Measurements from ENCODE around the gene RAD23B. TPM values are rescaled to one million over a fixed set of nuclear protein-coding genes. Genes with fewer than 3 reads are reported as not detected.
"Not testable (repeated sequence)": the region's sequence is repeated elsewhere in the genome, so short reads cannot be mapped to it uniquely, and the experiment has no call there.

RAD23B gene
- polyA plus RNA-seq, 1 donor = 92.7 TPM

- no peaks in the 10 kb centered on the region for H3K27me3 ChIP-seq (ENCODE audit: control insufficient read depth, insufficient read depth, low read length)
- DNase-seq = no peak
- no peaks in the 10 kb centered on the region for H3K36me3 ChIP-seq (ENCODE audit: control insufficient read depth, insufficient read depth, low read length)
- H3K9me3 ChIP-seq (ENCODE audit: control insufficient read depth, low read depth, low read length) = no peaks in the 10 kb centered on the region
- WGBS (ENCODE audit: insufficient coverage, low lambda C conversion rate) = 56% methylated on average over 1 of the region's 1 CpG
- no peak overlapping the region for H3K4me3 ChIP-seq (ENCODE audit: low read length)
- H3K27ac ChIP-seq (ENCODE audit: low read length) = no peak overlapping the region
- peaks cover 7% of the 10 kb centered on the region for H3K4me1 ChIP-seq (ENCODE audit: control insufficient read depth, insufficient read depth, low read length)
Measured at GRCh38 chr9:107288701-107289100, 5.6 kb downstream of the RAD23B start.

- no peak overlapping the region for H3K4me3 ChIP-seq (ENCODE audit: low read length)
- H3K27ac ChIP-seq (ENCODE audit: low read length) = no peak overlapping the region
- no peaks in the 10 kb centered on the region for H3K9me3 ChIP-seq (ENCODE audit: control insufficient read depth, low read depth, low read length)
- no peak for DNase-seq
- H3K36me3 ChIP-seq (ENCODE audit: control insufficient read depth, insufficient read depth, low read length) = no peaks in the 10 kb centered on the region
- no peaks in the 10 kb centered on the region for H3K27me3 ChIP-seq (ENCODE audit: control insufficient read depth, insufficient read depth, low read length)
- 89% methylated on average over 6 of the region's 7 CpGs for WGBS (ENCODE audit: insufficient coverage, low lambda C conversion rate)
- peaks cover 7% of the 10 kb centered on the region for H3K4me1 ChIP-seq (ENCODE audit: control insufficient read depth, insufficient read depth, low read length)
Measured at GRCh38 chr9:107290619-107291018, 7.5 kb downstream of the RAD23B start.

- H3K27ac ChIP-seq (ENCODE audit: low read length) = no peak overlapping the region
- H3K36me3 ChIP-seq (ENCODE audit: control insufficient read depth, insufficient read depth, low read length) = no peaks in the 10 kb centered on the region
- no CpG with 5 or more reads among the region's 1 CpG for WGBS (ENCODE audit: insufficient coverage, low lambda C conversion rate)
- no peaks in the 10 kb centered on the region for H3K9me3 ChIP-seq (ENCODE audit: control insufficient read depth, low read depth, low read length)
- no peak overlapping the region for H3K4me3 ChIP-seq (ENCODE audit: low read length)
- no peaks in the 10 kb centered on the region for H3K4me1 ChIP-seq (ENCODE audit: control insufficient read depth, insufficient read depth, low read length)
- DNase-seq = no peak
- no peaks in the 10 kb centered on the region for H3K27me3 ChIP-seq (ENCODE audit: control insufficient read depth, insufficient read depth, low read length)
Measured at GRCh38 chr9:107292821-107293542, 9.9 kb downstream of the RAD23B start.

- Histone ChIP-seq H3K4me1 (ENCODE audit: control insufficient read depth, insufficient read depth, low read length) (no peaks in the 10 kb centered on the region), H3K36me3 (ENCODE audit: control insufficient read depth, insufficient read depth, low read length) (no peaks in the 10 kb centered on the region), H3K27ac (ENCODE audit: low read length) (no peak overlapping the region), H3K27me3 (ENCODE audit: control insufficient read depth, insufficient read depth, low read length) (no peaks in the 10 kb centered on the region), H3K4me3 (ENCODE audit: low read length) (no peak overlapping the region), H3K9me3 (ENCODE audit: control insufficient read depth, low read depth, low read length) (no peaks in the 10 kb centered on the region)
- DNase-seq = no peak
- WGBS (ENCODE audit: insufficient coverage, low lambda C conversion rate) = no CpG with 5 or more reads among the region's 6 CpGs
Measured at GRCh38 chr9:107293543-107294085, 10.5 kb downstream of the RAD23B start.

- no peak overlapping the region for H3K27ac ChIP-seq (ENCODE audit: low read length)
- H3K4me3 ChIP-seq (ENCODE audit: low read length) = no peak overlapping the region
- H3K36me3 ChIP-seq (ENCODE audit: control insufficient read depth, insufficient read depth, low read length) = no peaks in the 10 kb centered on the region
- 100% methylated on average over 1 of the region's 4 CpGs for WGBS (ENCODE audit: insufficient coverage, low lambda C conversion rate)
- no peaks in the 10 kb centered on the region for H3K4me1 ChIP-seq (ENCODE audit: control insufficient read depth, insufficient read depth, low read length)
- DNase-seq = no peak
- no peaks in the 10 kb centered on the region for H3K9me3 ChIP-seq (ENCODE audit: control insufficient read depth, low read depth, low read length)
- no peaks in the 10 kb centered on the region for H3K27me3 ChIP-seq (ENCODE audit: control insufficient read depth, insufficient read depth, low read length)
Measured at GRCh38 chr9:107294756-107295155, 11.7 kb downstream of the RAD23B start.

GRCh38 chr9:107295995-107296394 lies 12.9 kb downstream of the RAD23B start:
- no peaks in the 10 kb centered on the region for H3K4me1 ChIP-seq (ENCODE audit: control insufficient read depth, insufficient read depth, low read length)
- no peaks in the 10 kb centered on the region for H3K9me3 ChIP-seq (ENCODE audit: control insufficient read depth, low read depth, low read length)
- no peak overlapping the region for H3K27ac ChIP-seq (ENCODE audit: low read length)
- DNase-seq = no peak
- no peak overlapping the region for H3K4me3 ChIP-seq (ENCODE audit: low read length)
- H3K36me3 ChIP-seq (ENCODE audit: control insufficient read depth, insufficient read depth, low read length) = peaks cover 4% of the 10 kb centered on the region
- no peaks in the 10 kb centered on the region for H3K27me3 ChIP-seq (ENCODE audit: control insufficient read depth, insufficient read depth, low read length)
- WGBS (ENCODE audit: insufficient coverage, low lambda C conversion rate) = no CpG with 5 or more reads among the region's 1 CpG

GRCh38 chr9:107296592-107296991 lies 13.5 kb downstream of the RAD23B start:
- H3K36me3 ChIP-seq (ENCODE audit: control insufficient read depth, insufficient read depth, low read length); H3K4me1 ChIP-seq (ENCODE audit: control insufficient read depth, insufficient read depth, low read length); H3K9me3 ChIP-seq (ENCODE audit: control insufficient read depth, low read depth, low read length); H3K27ac ChIP-seq (ENCODE audit: low read length); H3K27me3 ChIP-seq (ENCODE audit: control insufficient read depth, insufficient read depth, low read length); H3K4me3 ChIP-seq (ENCODE audit: low read length); DNase-seq: not testable (repeated sequence)
- WGBS (ENCODE audit: insufficient coverage, low lambda C conversion rate) = 100% methylated on average over 1 of the region's 8 CpGs

- H3K4me3 ChIP-seq (ENCODE audit: low read length) = no peak overlapping the region
- no peak overlapping the region for H3K27ac ChIP-seq (ENCODE audit: low read length)
- H3K27me3 ChIP-seq (ENCODE audit: control insufficient read depth, insufficient read depth, low read length) = no peaks in the 10 kb centered on the region
- 60% methylated on average over 1 of the region's 1 CpG for WGBS (ENCODE audit: insufficient coverage, low lambda C conversion rate)
- no peak for DNase-seq
- H3K4me1 ChIP-seq (ENCODE audit: control insufficient read depth, insufficient read depth, low read length) = no peaks in the 10 kb centered on the region
- peaks cover 11% of the 10 kb centered on the region for H3K36me3 ChIP-seq (ENCODE audit: control insufficient read depth, insufficient read depth, low read length)
- H3K9me3 ChIP-seq (ENCODE audit: control insufficient read depth, low read depth, low read length) = no peaks in the 10 kb centered on the region
Measured at GRCh38 chr9:107299437-107299836, 16.4 kb downstream of the RAD23B start.

- no peak for DNase-seq
- Histone ChIP-seq H3K27me3 (ENCODE audit: control insufficient read depth, insufficient read depth, low read length) (no peaks in the 10 kb centered on the region), H3K36me3 (ENCODE audit: control insufficient read depth, insufficient read depth, low read length) (peaks cover 34% of the 10 kb centered on the region), H3K4me3 (ENCODE audit: low read length) (no peak overlapping the region), H3K9me3 (ENCODE audit: control insufficient read depth, low read depth, low read length) (no peaks in the 10 kb centered on the region), H3K4me1 (ENCODE audit: control insufficient read depth, insufficient read depth, low read length) (peaks cover 8% of the 10 kb centered on the region), H3K27ac (ENCODE audit: low read length) (no peak overlapping the region)
- no CpG with 5 or more reads among the region's 2 CpGs for WGBS (ENCODE audit: insufficient coverage, low lambda C conversion rate)
Measured at GRCh38 chr9:107306308-107306707, 23.2 kb downstream of the RAD23B start.

GRCh38 chr9:107307331-107307730 lies 24.3 kb downstream of the RAD23B start:
- Histone ChIP-seq H3K36me3 (ENCODE audit: control insufficient read depth, insufficient read depth, low read length) (peaks cover 36% of the 10 kb centered on the region), H3K27me3 (ENCODE audit: control insufficient read depth, insufficient read depth, low read length) (no peaks in the 10 kb centered on the region), H3K9me3 (ENCODE audit: control insufficient read depth, low read depth, low read length) (no peaks in the 10 kb centered on the region), H3K4me3 (ENCODE audit: low read length) (no peak overlapping the region), H3K27ac (ENCODE audit: low read length) (no peak overlapping the region), H3K4me1 (ENCODE audit: control insufficient read depth, insufficient read depth, low read length) (peaks cover 8% of the 10 kb centered on the region)
- no CpG with 5 or more reads among the region's 1 CpG for whole genome bisulfite sequencing (ENCODE audit: insufficient coverage, low lambda C conversion rate)
- no peak for DNase-seq

GRCh38 chr9:107308461-107308860 lies 25.4 kb downstream of the RAD23B start:
- WGBS (ENCODE audit: insufficient coverage, low lambda C conversion rate) = no CpG with 5 or more reads among the region's 1 CpG
- no peaks in the 10 kb centered on the region for H3K9me3 ChIP-seq (ENCODE audit: control insufficient read depth, low read depth, low read length)
- H3K27me3 ChIP-seq (ENCODE audit: control insufficient read depth, insufficient read depth, low read length) = no peaks in the 10 kb centered on the region
- no peak overlapping the region for H3K4me3 ChIP-seq (ENCODE audit: low read length)
- peak; percentile 34 to 52 for DNase-seq
- peaks cover 8% of the 10 kb centered on the region for H3K4me1 ChIP-seq (ENCODE audit: control insufficient read depth, insufficient read depth, low read length)
- peaks cover 47% of the 10 kb centered on the region for H3K36me3 ChIP-seq (ENCODE audit: control insufficient read depth, insufficient read depth, low read length)
- H3K27ac ChIP-seq (ENCODE audit: low read length) = peak overlapping the region; percentile 75
